Measurements from ENCODE around the gene PSMC1. TPM values are rescaled to one million over a fixed set of nuclear protein-coding genes. Genes with fewer than 3 reads are reported as not detected.

The PSMC1 gene
- total RNA-seq = 184 and 223 TPM in 2 replicates

DNA sequence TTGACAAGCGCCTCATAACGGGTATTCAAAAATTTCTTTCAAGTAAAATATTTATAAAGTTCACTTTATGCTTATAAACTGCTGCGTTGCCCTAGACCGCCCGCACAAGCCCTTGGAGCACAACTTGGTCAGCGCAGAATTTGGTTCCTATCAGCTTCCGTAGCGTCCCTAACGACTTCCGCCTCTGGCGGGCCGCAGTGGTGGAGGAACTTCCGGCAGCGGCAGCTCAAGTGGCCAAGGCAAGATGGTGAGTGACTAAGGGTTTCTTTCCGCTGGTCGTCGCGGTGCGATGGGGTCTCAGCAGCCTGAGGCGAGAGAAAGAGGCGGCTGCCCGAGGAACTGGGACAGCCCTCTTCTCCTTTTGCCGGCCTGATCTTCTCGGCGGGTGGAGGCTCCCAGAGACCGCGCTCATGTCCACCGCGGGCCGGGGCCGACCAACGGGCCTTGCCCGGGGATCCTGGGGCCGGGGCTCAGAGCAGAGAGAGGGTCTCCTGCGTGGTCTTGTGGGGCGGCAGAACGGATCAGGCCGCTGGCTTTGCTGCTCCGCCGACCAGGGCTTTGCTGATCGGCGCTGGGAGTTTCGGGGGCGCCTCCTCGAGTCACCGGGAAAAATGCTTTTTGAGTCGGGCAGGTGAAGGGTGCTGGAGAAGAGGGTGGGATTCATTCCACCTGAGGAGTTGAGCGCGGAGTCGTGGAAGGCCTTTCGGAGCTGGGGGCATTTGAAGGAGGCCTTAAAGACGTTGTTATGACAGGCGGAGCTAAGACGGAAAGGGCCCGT, at the start of gene PSMC1:
Gene PSMC1 (plus strand): TSS at position 200 of the 778 bp plus-strand sequence. CDS start 45 bp downstream, at position 245.

Other genes starting within 250 kb of the PSMC1 start
- 2.7 and 6.1 TPM in 2 replicates for gene KCNK13, start 194.6 kb upstream of the PSMC1 start, total RNA-seq
- gene NRDE2, start 75.4 kb downstream of the PSMC1 start, total RNA-seq = 10.1 and 10.4 TPM in 2 replicates
- 335 and 397 TPM in 2 replicates for gene CALM1, start 140.5 kb downstream of the PSMC1 start, total RNA-seq

Measured in smooth muscle cell of the umbilical artery (primary cell).